ENCODE results near the gene SLC2A9. TPM values are rescaled to one million over a fixed set of nuclear protein-coding genes. Genes with fewer than 3 reads are reported as not detected.
"Not testable (repeated sequence)": the region's sequence is repeated elsewhere in the genome, so short reads cannot be mapped to it uniquely, and the experiment has no call there.

Gene SLC2A9
- total and polyA plus RNA-seq, 8 donors = 0.61 to 35.3 (median 2.7) TPM

- H3K27me3 ChIP-seq = no peaks in the 10 kb centered on the region
- peaks cover 0 to 6% (median 0%) of the 10 kb centered on the region in 4 donors for H3K4me1 ChIP-seq
- no peaks in the 10 kb centered on the region for H3K9me3 ChIP-seq
- 86 to 93% (median 88%) methylated on average over 3 of the region's 3 CpGs for WGBS, 5 donors
- no peak for DNase-seq
- H3K27ac ChIP-seq = no peak overlapping the region
- H3K4me3 ChIP-seq = no peak overlapping the region
- TF ChIP-seq EP300 (IDR thresholded peaks at IDR 0.05) (no peak), POLR2AphosphoS5 (IDR thresholded peaks at IDR 0.05) (no peak), CTCF (IDR thresholded peaks at IDR 0.05) (no peak), POLR2A (IDR thresholded peaks at IDR 0.05) (no peak)
- intact Hi-C loops (cut with DNase I; ENCODE audit: low total_unique reads) = no loop called here
- H3K36me3 ChIP-seq = peaks cover 0 to 6% (median 0%) of the 10 kb centered on the region in 4 donors
Observed at GRCh38 chr4:9903317-9903716, 118.0 kb downstream of the SLC2A9 start.

- peaks cover 0 to 6% (median 0%) of the 10 kb centered on the region in 4 donors for H3K4me1 ChIP-seq
- 71 to 81% (median 73%) methylated on average over 3 of the region's 3 CpGs for WGBS, 5 donors
- no peak for DNase-seq
Observed at GRCh38 chr4:9901257-9901656, 120.0 kb downstream of the SLC2A9 start.

GRCh38 chr4:9900633-9901032 is 120.7 kb downstream of the SLC2A9 start:
- H3K36me3 ChIP-seq; H3K27ac ChIP-seq; intact Hi-C loops (cut with DNase I; ENCODE audit: low total_unique reads); H3K4me3 ChIP-seq; DNase-seq; H3K27me3 ChIP-seq; H3K9me3 ChIP-seq; H3K4me1 ChIP-seq: not testable (repeated sequence)
- 52 to 79% (median 58%) methylated on average over 4 of the region's 4 CpGs for WGBS, 5 donors

More at GRCh38 chr4:9901257-9901656, 120.0 kb downstream of the SLC2A9 start:
- Histone ChIP-seq H3K27ac (no peak overlapping the region), H3K4me3 (no peak overlapping the region), H3K9me3 (no peaks in the 10 kb centered on the region), H3K36me3 (peaks cover 0 to 6% (median 0%) of the 10 kb centered on the region in 4 donors), H3K27me3 (no peaks in the 10 kb centered on the region)
- intact Hi-C loops (cut with DNase I; ENCODE audit: low total_unique reads) = no loop called here
- no peak for TF ChIP-seq POLR2AphosphoS5 (IDR thresholded peaks at IDR 0.05)

- intact Hi-C loops (cut with DNase I; ENCODE audit: low total_unique reads) = no loop called here
- no peaks in the 10 kb centered on the region for H3K27me3 ChIP-seq
- TF ChIP-seq POLR2A (IDR thresholded peaks at IDR 0.05) (no peak), EP300 (IDR thresholded peaks at IDR 0.05) (no peak), POLR2AphosphoS5 (IDR thresholded peaks at IDR 0.05) (no peak), CTCF (IDR thresholded peaks at IDR 0.05) (no peak)
- 63 to 87% (median 82%) methylated on average over 5 of the region's 5 CpGs for WGBS, 5 donors
- H3K4me3 ChIP-seq = no peak overlapping the region
- no peak for DNase-seq
- H3K36me3 ChIP-seq = no peaks in the 10 kb centered on the region
- no peaks in the 10 kb centered on the region for H3K9me3 ChIP-seq
- peaks cover 0 to 6% (median 0%) of the 10 kb centered on the region in 4 donors for H3K4me1 ChIP-seq
- no peak overlapping the region for H3K27ac ChIP-seq
Observed at GRCh38 chr4:9899306-9900055, 121.8 kb downstream of the SLC2A9 start.

- Histone ChIP-seq H3K36me3 (no peaks in the 10 kb centered on the region), H3K9me3 (no peaks in the 10 kb centered on the region), H3K4me1 (peaks cover 0 to 6% (median 0%) of the 10 kb centered on the region in 4 donors), H3K27me3 (no peaks in the 10 kb centered on the region), H3K27ac (no peak overlapping the region), H3K4me3 (no peak overlapping the region)
- intact Hi-C loops (cut with DNase I; ENCODE audit: low total_unique reads) = no loop called here
- peak; percentile 26 to 80 for DNase-seq
- no peak for TF ChIP-seq POLR2AphosphoS5 (IDR thresholded peaks at IDR 0.05)
- no peak for TF ChIP-seq EP300 (IDR thresholded peaks at IDR 0.05)
- TF ChIP-seq POLR2A (IDR thresholded peaks at IDR 0.05) = no peak
- peak in 1 of 7 experiments; percentile 27 for TF ChIP-seq CTCF (IDR thresholded peaks at IDR 0.05)
- 42 to 51% (median 49%) methylated on average over 9 of the region's 9 CpGs for WGBS, 5 donors
Observed at GRCh38 chr4:9898596-9899305, 122.5 kb downstream of the SLC2A9 start.

All from stomach (tissue), 9 donors.